ENCODE measurements around the gene RHBG. TPM values are rescaled to one million over a fixed set of nuclear protein-coding genes. Genes with fewer than 3 reads are reported as not detected.

Gene RHBG
- total RNA-seq, 4 donors from 2014 or later: not detected

GRCh38 chr1:156406251-156406650 is 37.2 kb downstream of the RHBG start:
- TF ChIP-seq CTCF (IDR thresholded peaks at IDR 0.05): no peak
- no peak for TF ChIP-seq POLR2A (IDR thresholded peaks at IDR 0.05; ENCODE audit: low read depth)
- no peak for TF ChIP-seq POLR2AphosphoS5 (IDR thresholded peaks at IDR 0.05)
- no peak for TF ChIP-seq EP300 (IDR thresholded peaks at IDR 0.05)
- Histone ChIP-seq H3K27me3 (peaks cover 0 to 90% (median 0%) of the 10 kb centered on the region in 4 donors), H3K4me1 (no peaks in the 10 kb centered on the region), H3K9me3 (no peaks in the 10 kb centered on the region), H3K36me3 (no peaks in the 10 kb centered on the region), H3K4me3 (no peak overlapping the region), H3K27ac (replicated peaks in 1 of 4) (no peak overlapping the region)
- intact Hi-C loops (cut with DNase I): no loop called here
- 47% methylated on average over 4 of the region's 6 CpGs for WGBS
- no peak for DNase-seq (ENCODE audit: extremely low spot score)

GRCh38 chr1:156407344-156407743 is 38.3 kb downstream of the RHBG start:
- H3K27ac ChIP-seq (replicated peaks in 1 of 4): no peak overlapping the region
- H3K36me3 ChIP-seq: no peaks in the 10 kb centered on the region
- no peak overlapping the region for H3K4me3 ChIP-seq
- intact Hi-C loops (cut with DNase I): no loop called here
- 91% methylated on average over 3 of the region's 6 CpGs for WGBS
- no peak for DNase-seq (ENCODE audit: extremely low spot score)
- no peaks in the 10 kb centered on the region for H3K9me3 ChIP-seq
- TF ChIP-seq POLR2A (IDR thresholded peaks at IDR 0.05; ENCODE audit: low read depth) (no peak), EP300 (IDR thresholded peaks at IDR 0.05) (no peak), CTCF (IDR thresholded peaks at IDR 0.05) (no peak), POLR2AphosphoS5 (IDR thresholded peaks at IDR 0.05) (no peak)
- H3K4me1 ChIP-seq: no peaks in the 10 kb centered on the region
- peaks cover 0 to 83% (median 0%) of the 10 kb centered on the region in 4 donors for H3K27me3 ChIP-seq

GRCh38 chr1:156407760-156408159 is 38.7 kb downstream of the RHBG start:
- Histone ChIP-seq H3K27me3 (peaks cover 0 to 83% (median 0%) of the 10 kb centered on the region in 4 donors), H3K36me3 (no peaks in the 10 kb centered on the region), H3K4me3 (no peak overlapping the region), H3K9me3 (no peaks in the 10 kb centered on the region), H3K27ac (replicated peaks in 1 of 4) (no peak overlapping the region), H3K4me1 (no peaks in the 10 kb centered on the region)
- intact Hi-C loops (cut with DNase I): no loop called here
- TF ChIP-seq CTCF (IDR thresholded peaks at IDR 0.05) (no peak), POLR2A (IDR thresholded peaks at IDR 0.05; ENCODE audit: low read depth) (no peak), EP300 (IDR thresholded peaks at IDR 0.05) (no peak), POLR2AphosphoS5 (IDR thresholded peaks at IDR 0.05) (no peak)
- no peak for DNase-seq (ENCODE audit: extremely low spot score)
- WGBS: 87% methylated on average over 6 of the region's 10 CpGs

GRCh38 chr1:156409439-156409838 is 40.4 kb downstream of the RHBG start:
- Histone ChIP-seq H3K4me3 (no peak overlapping the region), H3K27ac (replicated peaks in 1 of 4) (no peak overlapping the region), H3K36me3 (no peaks in the 10 kb centered on the region), H3K4me1 (no peaks in the 10 kb centered on the region), H3K9me3 (no peaks in the 10 kb centered on the region), H3K27me3 (peaks cover 0 to 90% (median 7%) of the 10 kb centered on the region in 4 donors)
- TF ChIP-seq EP300 (IDR thresholded peaks at IDR 0.05) (no peak), CTCF (IDR thresholded peaks at IDR 0.05) (no peak), POLR2AphosphoS5 (IDR thresholded peaks at IDR 0.05) (no peak), POLR2A (IDR thresholded peaks at IDR 0.05; ENCODE audit: low read depth) (no peak)
- 85% methylated on average over 7 of the region's 7 CpGs for WGBS
- intact Hi-C loops (cut with DNase I): no loop called here
- no peak for DNase-seq (ENCODE audit: extremely low spot score)

GRCh38 chr1:156410238-156410637 is 41.2 kb downstream of the RHBG start:
- WGBS: 71% methylated on average over 3 of the region's 4 CpGs
- Histone ChIP-seq H3K4me1 (no peaks in the 10 kb centered on the region), H3K27ac (replicated peaks in 1 of 4) (no peak overlapping the region), H3K36me3 (no peaks in the 10 kb centered on the region), H3K9me3 (no peaks in the 10 kb centered on the region), H3K4me3 (no peak overlapping the region), H3K27me3 (peaks cover 0 to 90% (median 8%) of the 10 kb centered on the region in 4 donors)
- intact Hi-C loops (cut with DNase I): no loop called here
- no peak for TF ChIP-seq EP300 (IDR thresholded peaks at IDR 0.05)
- no peak for DNase-seq (ENCODE audit: extremely low spot score)
